ENCODE results near the gene ATRAID. TPM values are rescaled to one million over a fixed set of nuclear protein-coding genes. Genes with fewer than 3 reads are reported as not detected.

ATRAID gene
- total and polyA plus RNA-seq, 2 donors (not counting 3 experiments of a cell fraction or from before 2014, with no cell fraction given): 84.3 to 283 TPM

DNA sequence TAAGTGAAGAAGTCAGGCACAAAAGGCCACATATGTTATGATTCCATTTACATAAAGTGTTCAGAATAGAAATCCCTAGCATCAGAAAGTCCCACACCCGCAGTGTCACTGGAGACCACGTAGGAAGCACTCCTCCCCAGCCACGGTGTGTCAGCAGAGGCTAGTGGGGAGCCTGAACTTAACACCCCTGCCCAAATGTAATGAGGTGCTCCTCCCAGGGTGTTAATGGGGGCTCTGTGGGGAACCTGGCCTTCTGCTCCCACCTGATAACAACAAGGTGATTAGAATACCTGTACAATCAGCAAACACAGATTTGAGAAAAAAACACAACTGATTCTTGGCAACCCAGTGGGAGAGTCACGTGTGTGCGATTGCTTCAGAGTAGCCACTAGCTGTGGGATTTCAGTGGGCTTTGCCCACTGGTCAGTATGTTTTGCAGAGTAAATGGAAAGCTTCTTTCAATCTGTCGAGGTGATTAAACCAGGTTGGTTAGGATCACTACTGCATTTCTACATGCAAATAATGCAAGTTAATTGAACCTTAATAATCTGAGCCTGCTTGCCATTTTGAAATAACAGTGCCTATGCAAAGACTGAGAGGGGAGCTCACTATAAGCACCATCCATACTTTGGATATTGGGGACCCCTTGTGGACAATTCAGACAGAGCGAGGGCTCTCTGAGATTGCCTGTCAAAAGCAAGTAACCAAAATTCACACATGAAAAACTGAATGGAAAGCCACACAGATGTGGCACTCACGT lies 20.6 kb upstream of the ATRAID start:
- CTCF ChIA-PET: interaction anchor here (0.6 to 4.8 kb wide), 37 partner anchors 9 to 345 kb away, joined by 3 to 152 read pairs (median 6); partner anchors contain the start of genes ABHD1, ATRAID, KHK and PREB
- POLR2A ChIA-PET: no interaction called here
- Histone ChIP-seq H4K20me1 (replicated peaks; ENCODE audit: control insufficient read depth, extremely low read depth, insufficient read depth, low read length) (no peaks in the 10 kb centered on the region), H3K79me2 (ENCODE audit: control insufficient read depth, insufficient read depth, low read length) (no peaks in the 10 kb centered on the region), H3K27ac (ENCODE audit: insufficient read depth, low read depth, low read length) (no peak overlapping the region), H3K4me2 (ENCODE audit: insufficient read depth, low read length) (no peak overlapping the region), H3K9me3 (replicated peaks; ENCODE audit: control insufficient read depth, insufficient read depth, low read length) (no peaks in the 10 kb centered on the region), H3K27me3 (ENCODE audit: control insufficient read depth in 2 of 2, insufficient read depth in 2 of 2, low read length in 2 of 2) (peaks cover 2 to 3% of the 10 kb centered on the region in 2 experiments), H3K9me1 (replicated peaks; ENCODE audit: control insufficient read depth, extremely low read depth, insufficient read depth, low read length) (no peaks in the 10 kb centered on the region), H3K4me1 (ENCODE audit: control insufficient read depth, extremely low read depth, insufficient read depth, low read length) (no peaks in the 10 kb centered on the region), H3K9ac (replicated peaks; ENCODE audit: extremely low read depth, insufficient read depth, low read length) (no peak overlapping the region), H3K36me3 (ENCODE audit: control insufficient read depth in 2 of 2, extremely low read depth in 1 of 2, insufficient read depth in 2 of 2, low read length in 2 of 2) (no peaks in the 10 kb centered on the region), H3K4me3 (replicated peaks in 1 of 3; ENCODE audit: insufficient read depth in 1 of 3, low read depth in 1 of 3, low read length in 3 of 3) (no peak overlapping the region), H2AFZ (ENCODE audit: low read depth, low read length) (no peak overlapping the region)
- TF ChIP-seq, protein P1, sequence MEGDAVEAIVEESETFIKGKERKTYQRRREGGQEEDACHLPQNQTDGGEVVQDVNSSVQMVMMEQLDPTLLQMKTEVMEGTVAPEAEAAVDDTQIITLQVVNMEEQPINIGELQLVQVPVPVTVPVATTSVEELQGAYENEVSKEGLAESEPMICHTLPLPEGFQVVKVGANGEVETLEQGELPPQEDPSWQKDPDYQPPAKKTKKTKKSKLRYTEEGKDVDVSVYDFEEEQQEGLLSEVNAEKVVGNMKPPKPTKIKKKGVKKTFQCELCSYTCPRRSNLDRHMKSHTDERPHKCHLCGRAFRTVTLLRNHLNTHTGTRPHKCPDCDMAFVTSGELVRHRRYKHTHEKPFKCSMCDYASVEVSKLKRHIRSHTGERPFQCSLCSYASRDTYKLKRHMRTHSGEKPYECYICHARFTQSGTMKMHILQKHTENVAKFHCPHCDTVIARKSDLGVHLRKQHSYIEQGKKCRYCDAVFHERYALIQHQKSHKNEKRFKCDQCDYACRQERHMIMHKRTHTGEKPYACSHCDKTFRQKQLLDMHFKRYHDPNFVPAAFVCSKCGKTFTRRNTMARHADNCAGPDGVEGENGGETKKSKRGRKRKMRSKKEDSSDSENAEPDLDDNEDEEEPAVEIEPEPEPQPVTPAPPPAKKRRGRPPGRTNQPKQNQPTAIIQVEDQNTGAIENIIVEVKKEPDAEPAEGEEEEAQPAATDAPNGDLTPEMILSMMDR (IDR thresholded peaks at IDR 0.05; ENCODE audit: extremely low read depth in 1 of 2, insufficient read depth in 1 of 2, low read depth in 1 of 2, low read length in 2 of 2): peak; percentile 48 to 65
- no peak for TF ChIP-seq POLR2A (IDR thresholded peaks at IDR 0.05; ENCODE audit: low read depth, low read length)
- no peak for TF ChIP-seq FOS (IDR thresholded peaks at IDR 0.05; ENCODE audit: borderline replicate concordance, insufficient read depth, low read length)
- DNase-seq (ENCODE audit: low read depth, low spot score) (peak; percentile 73), FAIRE-seq (peak; percentile 60)
- intact Hi-C loops (cut with micrococcal nuclease) (loop anchor here (1.0 kb wide), 2 partner anchors 93 to 105 kb away; partner anchors contain the start of gene KHK), dilution Hi-C loops (cut with MboI; ENCODE audit: extremely low pct_ligation_motif_present, low sequenced_read_pairs) (no loop called here)
- no TSS peak for BruUV-seq (replicated peaks)

Data from endothelial cell of umbilical vein (primary cell).